ENCODE results near the gene STEAP1.
"Not testable (repeated sequence)": the region's sequence is repeated elsewhere in the genome, so short reads cannot be mapped to it uniquely, and the experiment has no call there.

Gene STEAP1

DNA sequence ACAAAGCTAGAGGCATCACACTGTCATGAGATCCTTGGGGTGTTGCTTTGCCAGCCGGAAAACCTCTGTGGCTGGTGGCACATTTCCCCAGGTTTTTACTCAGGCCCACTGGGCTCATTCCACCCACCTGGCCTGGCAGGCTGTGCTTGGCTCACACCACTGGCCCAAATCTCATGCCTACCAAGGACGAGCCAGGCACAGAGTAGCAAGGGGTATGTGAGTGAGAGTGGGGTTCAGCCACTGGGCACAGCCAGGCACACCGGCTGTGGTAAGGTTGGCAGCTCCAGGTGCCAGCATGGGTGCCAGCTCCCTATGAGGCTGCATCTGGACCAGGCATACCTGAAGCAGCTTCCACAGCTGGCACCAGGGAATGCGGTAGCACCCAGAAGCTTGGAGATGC, 21.4 kb downstream of the STEAP1 start:
- DNase-seq: no peak

- no peak for DNase-seq
Measured at GRCh38 chr7:90176195-90176594, 21.9 kb downstream of the STEAP1 start.

DNA sequence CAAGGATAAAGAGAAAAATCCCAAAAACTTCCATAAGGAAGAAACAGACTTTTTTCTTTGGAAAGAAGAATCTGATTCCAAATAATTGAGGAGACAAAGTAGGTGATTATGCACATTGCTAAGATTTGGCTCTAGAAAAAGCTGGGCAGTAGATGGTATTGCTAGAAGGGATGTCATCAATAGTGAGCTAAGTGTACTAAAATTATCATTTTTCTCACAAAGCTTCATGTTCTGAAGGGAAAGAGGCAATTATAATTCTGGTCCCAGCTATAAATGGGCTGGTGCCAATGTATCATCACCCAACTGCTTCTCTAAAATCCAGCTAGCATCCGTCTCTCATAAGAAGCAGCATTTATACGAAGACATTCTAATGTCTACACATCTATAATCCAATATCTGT, 23.9 kb downstream of the STEAP1 start:
- no peak for DNase-seq

DNA sequence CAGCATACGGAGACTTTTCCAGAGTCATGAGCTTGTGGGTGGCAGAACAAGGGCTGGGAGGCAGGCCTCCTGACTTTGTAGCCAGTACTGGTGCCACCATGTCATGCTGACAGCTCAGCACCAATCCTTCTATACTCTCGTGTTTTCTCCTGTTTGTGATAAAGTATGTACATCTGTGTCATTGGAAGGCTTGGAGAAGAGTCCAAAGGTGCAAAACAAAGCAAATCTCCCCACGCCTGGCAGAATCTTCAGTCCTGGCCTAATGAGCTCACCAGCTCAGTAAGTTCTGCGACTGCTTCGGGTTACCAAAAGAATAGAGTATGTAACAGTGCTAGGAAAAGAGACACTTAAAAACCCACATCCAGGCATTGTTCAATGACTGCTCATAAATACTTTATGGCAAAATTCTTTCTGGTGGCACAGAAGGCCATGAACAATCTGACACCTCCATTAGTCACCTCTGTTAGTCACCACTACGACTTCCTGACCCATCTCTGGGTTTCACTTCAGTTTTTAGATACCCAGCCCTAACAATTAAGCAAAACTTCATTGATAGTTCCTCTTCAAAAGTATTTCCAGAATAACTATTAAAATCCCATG, 24.5 kb downstream of the STEAP1 start:
- no peak for DNase-seq

GRCh38 chr7:90180011-90180585, 25.8 kb downstream of the STEAP1 start:
- DNase-seq: no peak

DNA sequence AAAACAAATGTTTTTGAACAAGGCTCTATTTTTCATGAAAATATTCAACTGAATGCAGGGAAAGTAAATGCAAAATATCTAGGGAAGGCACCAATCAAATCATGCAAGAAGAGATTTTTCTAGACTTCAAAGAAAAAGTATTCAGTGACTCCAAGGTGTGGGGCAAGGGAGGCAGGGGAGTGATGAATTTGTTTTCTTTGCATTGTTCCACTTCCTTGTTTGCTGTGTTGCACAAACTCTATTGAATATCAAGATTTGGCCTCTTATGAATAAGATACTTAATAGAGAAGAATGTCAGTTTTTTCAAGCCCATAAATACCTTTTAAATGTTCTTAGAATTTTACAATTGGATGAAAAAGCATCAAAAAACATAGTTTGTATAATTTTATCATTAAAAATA, 26.4 kb downstream of the STEAP1 start:
- DNase-seq: no peak

GRCh38 chr7:90181485-90181884, 27.2 kb downstream of the STEAP1 start:
- DNase-seq: no peak

- not testable (repeated sequence) for DNase-seq
Measured at GRCh38 chr7:90186290-90186689, 32.0 kb downstream of the STEAP1 start.

GRCh38 chr7:90187507-90188050, 33.3 kb downstream of the STEAP1 start:
- no peak for DNase-seq

DNA sequence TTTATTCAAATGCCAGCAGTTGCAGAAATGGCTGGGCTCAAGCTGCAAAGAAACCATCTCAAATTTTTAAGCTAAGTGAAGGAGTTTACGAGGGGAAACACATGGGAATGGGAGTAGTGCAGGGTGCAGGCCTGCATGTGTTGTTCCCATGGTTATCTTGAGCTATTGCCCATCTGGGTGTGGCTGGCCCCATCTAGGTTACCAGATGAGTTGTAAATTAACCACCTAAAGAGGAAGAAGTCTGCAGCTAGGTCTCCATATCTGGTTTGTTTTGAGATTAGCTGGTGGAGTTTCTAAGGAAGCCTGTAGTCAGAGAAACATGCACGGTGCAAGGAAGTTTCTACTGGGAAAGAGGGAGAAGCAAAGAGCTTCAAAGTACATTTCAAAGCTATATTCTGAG, 34.0 kb downstream of the STEAP1 start:
- DNase-seq: no peak

DNA sequence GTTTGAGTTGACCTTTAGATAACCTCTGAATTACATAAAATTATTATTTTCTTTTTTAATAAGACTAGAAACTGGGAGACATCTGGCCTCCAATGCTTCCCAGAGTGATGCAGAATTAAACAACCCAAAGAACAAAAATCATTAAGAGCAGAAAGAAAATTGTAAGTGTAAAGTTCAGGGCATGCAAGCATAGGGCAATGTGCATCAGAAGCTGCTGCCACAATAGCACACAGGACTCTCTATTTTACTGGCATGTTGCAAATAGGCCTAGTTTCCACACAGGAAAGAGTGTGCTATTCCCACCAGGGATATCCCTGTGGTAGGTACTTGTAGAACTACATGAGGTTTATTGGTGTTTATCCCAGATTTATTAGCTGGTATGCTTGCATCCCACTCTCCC, 36.7 kb downstream of the STEAP1 start:
- no peak for DNase-seq

DNA sequence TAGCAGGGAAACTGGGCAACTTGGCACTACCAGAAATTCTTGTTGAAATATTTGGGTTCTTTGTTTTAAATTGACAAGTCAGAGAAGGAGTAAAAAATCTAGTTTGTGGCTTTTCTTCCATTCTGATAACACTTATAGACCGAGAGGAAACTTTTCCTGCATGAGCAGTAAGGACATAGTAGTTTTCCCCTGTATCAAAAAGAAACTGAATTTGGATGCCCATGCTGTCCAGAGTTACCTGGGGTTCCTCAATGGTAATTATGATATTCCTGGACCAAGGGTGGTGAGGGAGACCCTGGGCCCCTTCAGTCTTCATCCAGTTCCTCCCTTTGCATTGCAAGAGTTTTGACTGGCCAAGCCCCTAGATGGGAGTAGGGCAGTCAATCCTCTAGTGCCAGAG, 37.4 kb downstream of the STEAP1 start:
- no peak for DNase-seq

DNA sequence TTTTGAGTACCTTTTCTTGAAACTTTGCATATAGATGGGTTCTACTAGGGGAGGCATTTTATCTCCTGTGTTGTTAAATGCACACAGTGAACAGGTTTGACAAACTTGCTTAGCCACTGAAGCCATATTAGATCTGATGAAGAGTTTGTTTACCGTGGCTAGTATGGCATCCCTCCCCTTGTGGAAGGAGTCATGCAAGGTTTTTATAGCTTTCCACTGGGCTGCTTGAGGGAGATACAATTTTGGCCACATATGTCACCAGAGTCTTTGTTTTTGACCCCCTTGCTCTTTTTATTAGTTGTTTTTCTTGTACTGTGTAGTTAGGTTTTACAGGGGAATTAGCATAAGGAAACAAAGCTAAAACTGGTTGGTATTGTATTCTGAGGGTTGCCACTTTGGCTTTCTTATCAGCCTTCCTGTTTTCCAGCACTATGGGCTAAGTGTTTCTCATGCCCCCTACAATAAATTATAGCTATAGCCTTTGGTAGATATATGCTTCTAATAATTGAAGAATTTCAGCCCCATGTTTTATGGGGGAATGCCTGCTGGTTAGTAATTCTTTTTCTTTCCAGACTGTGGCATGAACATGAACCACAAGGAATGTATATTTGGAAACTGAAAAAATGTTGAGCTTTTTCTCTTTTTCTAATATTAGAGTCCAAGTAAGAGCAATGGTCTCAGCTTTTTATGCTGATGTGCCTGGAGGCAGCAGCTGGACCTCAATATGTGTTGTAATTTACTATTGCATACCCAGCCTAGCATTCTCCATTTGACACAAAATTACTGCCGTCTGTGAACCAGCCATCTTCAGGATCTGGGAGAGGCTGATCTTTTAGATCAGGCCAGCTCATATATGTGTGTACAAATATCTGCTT, 38.8 kb downstream of the STEAP1 start:
- DNase-seq: no peak

DNA sequence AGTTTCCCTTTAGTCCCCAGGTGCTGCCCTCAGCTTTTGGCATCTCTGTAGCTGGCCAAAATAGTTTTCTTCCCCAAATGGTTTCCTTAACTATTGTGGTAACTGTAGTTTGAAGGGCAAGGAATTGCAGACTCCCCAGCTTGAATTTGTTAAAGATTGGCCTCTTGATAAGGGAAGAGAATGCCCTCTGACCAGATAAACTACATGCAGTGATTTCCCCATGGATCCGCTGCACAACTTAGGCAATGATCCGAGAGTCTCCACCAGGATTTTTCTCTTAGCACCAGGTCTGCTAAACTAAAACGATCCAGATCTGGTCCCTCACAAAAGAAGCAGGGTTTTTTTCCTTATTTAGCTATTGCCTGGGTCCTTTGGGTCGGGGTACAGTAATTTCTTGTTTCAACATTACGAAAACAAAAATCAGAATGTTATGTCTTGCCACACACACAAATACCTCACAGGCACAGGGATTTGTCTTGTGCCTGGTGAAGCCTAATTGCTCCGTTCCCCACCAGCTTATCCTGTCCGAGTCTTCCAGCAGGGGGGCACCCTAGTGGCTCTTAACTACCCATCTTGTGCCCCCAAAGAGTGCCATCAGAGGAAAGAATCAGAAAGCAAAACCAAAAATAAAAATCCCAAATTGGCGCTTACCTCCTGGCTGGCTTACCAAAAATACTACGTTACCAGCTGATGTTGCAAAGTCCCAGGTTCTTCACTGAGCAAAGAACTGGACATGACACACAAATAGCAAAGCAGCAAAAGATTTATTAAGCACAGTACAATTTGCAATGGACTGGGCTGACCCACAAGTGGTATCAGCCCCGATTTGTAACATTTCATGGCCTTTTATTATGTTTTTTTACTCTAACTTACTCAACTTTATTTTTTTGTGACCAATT, 40.9 kb downstream of the STEAP1 start:
- no peak for DNase-seq

DNA sequence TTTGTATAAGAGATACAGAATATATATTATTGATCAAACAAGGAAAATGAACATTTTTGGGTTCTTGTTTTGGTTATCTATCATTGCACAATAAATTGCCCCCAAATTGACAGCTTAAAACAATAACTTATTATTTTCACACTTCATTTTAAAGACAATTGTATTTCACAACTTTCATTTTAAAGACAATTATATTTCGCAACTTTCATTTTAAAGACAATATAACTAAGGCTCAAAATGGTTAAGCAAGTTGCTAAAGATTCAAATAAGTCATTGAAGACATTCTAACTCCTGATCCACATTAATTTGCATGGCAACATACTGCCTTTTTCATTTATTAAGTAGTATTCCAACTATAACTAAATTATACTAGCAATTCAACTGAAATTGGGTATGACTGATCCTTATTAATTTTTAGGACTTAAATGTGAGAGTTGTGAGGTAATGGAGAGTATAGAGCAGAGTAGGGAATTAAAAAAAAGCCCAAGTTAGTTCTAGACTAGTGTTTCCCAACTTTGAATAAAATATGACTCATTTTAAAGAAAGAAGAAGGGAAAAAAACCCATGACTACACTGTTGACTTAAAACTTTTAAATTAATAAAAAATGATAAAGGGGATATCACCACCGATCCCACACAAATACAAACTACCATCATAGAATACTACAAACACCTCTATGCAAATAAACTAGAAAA, 47.4 kb downstream of the STEAP1 start:
- DNase-seq: no peak

DNA sequence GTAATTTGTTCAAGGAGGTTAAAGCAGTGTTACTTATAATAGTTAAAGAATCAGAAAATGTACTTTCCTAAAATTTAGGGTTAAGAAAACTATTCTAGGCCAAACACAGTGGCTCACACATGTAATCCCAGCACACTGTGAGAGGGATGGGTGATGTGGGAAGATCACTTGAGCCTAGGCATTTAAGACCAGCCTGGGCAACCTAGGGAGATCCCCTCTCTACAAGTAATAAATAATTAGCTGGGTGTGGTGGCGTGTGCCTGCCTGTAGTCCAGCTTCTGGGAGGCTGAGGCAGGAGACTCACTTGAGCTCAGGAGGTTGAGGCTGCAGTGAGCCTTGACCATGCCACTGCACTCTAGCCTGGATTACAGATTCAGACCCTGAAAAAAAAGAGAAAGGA, 53.7 kb downstream of the STEAP1 start:
- DNase-seq: no peak

GRCh38 chr7:90209776-90210175, 55.5 kb downstream of the STEAP1 start:
- DNase-seq: no peak

- DNase-seq: no peak
Measured at GRCh38 chr7:90210475-90210874, 56.2 kb downstream of the STEAP1 start.

DNA sequence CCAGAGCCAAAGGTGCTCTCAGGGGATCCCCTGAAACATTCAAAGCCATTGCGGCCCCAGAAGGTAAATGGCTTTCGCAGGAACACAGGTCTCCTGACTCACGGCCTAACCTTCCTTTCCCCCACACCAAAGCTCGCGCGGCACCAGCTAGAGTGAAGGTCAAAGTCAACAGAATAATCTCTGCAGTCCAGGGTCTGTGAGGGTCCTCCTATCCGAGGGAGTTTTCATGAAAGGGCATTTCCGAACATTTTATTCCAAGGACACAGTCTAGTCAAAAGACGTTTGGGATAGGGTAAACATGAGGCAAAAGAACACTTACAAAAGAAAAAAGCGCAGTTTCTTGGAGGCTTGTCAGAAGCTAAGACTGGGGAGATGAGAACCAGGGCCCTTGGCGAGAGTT, 56.7 kb downstream of the STEAP1 start:
- DNase-seq: no peak

- peak in 1 of 2 donors; percentile 4 for DNase-seq
Measured at GRCh38 chr7:90211391-90212148, 57.3 kb downstream of the STEAP1 start, which contains the start of gene STEAP2. TSS of gene STEAP2 (plus strand) at chr7:90211740. CDS start at chr7:90225083, 13,343 bp downstream.

DNA sequence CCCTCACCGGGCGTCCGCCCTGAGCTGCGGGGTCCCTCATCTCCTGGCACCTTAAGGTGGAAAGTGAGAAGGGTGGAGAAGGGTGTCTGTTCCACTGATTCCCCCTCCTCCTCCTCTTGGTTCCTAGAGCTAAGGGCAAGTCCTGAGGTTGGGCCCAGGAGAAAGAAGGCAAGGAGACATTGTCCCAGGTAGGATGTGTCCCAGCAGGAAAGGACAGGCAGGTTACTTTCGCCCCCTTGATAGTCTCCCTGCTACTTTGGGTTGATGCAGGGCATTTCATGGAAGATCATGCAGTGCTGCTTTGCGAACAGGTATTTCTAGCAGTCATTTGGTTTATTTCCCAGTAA, 57.9 kb downstream of the STEAP1 start:
- no peak for DNase-seq
